Caki2 (cell line): ENCODE results near the gene SSTR5. TPM values are rescaled to one million over a fixed set of nuclear protein-coding genes. Genes with fewer than 3 reads are reported as not detected.
A peak's percentile ranks its signal among the peaks of the same experiment; 100 is the strongest.

Experiments used
- DNase-seq: peaks from one replicate; pipeline ENCODE4 v3.0.0-alpha.2; 2015; ENCODE audit warnings: low read depth
- in situ Hi-C: cut with HindIII; loops from 2 replicates; pipeline ENCODE4 v1.10.0; 2016; ENCODE audit warnings: low sequenced_read_pairs, low pct_unique_long_range_greater_than_20kb, mixed read lengths
- total RNA-seq: library from RNA; depleted of rRNA; stranded (reverse); fragments of >200 nt; shearing (Covaris generic); gene quantifications from 2 replicates; pipeline ENCODE4 v1.2.3, GENCODE V29; 2014; ENCODE audit warnings: low replicate concordance

The SSTR5 gene
- total RNA-seq, 1 experiment from 2014 or later, result 9.1 TPM

- in situ Hi-C loops, result no loop called here
- no peak for DNase-seq
These were observed 4.9 kb upstream of the SSTR5 start for GRCh38 chr16:1067629-1068028.

GRCh38 chr16:1068451-1068850 lies 4.1 kb upstream of the SSTR5 start:
- no peak for DNase-seq
- in situ Hi-C loops, result no loop called here

- DNase-seq, result no peak
- in situ Hi-C loops, result no loop called here
These were observed 3.4 kb upstream of the SSTR5 start for GRCh38 chr16:1069154-1069553.

DNA sequence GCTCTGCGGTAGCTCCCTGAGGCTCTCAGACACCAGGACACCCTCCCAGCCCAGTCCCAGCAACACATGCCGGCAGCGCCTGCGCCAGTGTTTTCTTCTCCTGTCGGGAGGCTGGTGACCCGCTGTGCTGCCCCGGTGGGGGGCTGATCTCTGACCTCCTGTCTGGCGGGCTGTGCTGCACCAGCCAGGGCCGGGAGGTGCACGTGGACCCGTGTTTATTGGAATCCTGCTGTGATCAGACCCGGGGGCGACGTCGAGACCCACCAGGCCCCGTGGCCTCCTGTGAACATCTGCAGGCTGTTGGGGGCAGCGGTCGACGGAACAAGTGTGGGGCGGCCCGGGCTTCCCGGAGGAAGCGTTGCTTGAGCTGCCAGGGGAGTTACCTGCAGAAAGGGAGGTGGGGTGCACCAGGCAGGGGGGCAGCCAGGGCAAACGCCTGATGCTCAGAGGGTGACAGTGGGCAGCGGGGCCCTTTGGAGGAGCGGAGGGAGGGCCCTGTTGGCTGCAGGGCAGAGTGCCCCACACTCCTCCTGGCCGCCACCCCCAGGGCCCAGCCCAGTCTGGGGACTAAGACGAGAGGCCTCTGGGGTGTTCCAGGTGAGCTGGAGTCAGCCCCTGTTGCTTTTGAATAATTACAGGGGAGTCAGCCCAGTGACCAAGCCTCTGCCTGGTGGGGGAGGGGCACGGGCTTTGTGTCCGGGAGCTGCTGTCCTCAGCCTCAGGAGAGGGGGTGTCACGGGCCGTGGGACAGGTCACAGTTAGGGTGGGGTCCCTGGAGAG lies 2.3 kb upstream of the SSTR5 start:
- no peak for DNase-seq
- in situ Hi-C loops, result no loop called here

DNA sequence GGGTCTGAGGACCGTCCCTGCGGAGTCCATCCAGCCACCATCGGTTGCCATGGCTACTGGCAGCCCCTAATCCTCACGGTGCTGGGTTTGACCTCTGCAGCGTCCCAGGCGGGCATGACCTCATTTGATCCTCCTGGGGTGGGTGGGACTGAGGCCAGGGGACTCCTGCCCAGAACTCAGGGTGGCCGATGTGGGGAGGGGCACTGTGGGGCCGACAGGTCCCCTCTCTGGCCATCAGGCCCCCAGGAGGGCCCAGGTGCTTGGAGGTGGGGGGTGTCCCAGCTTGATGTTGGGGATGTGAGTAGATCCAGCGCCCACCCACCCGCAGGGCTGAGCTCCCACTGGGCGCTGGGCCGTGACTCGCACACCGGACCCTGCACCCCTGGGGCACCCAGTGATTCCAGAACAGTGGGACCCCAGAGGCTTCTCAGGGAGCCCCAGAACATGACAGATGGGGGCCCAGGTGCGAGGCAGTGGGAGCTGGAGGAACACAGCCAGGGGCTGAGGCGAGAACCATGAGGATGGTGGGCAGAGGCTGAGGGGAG lies 1.6 kb upstream of the SSTR5 start:
- in situ Hi-C loops, result no loop called here
- no peak for DNase-seq

- in situ Hi-C loops, result no loop called here
- DNase-seq, result no peak
These were observed 854 bp upstream of the SSTR5 start for GRCh38 chr16:1071561-1072225.

DNA sequence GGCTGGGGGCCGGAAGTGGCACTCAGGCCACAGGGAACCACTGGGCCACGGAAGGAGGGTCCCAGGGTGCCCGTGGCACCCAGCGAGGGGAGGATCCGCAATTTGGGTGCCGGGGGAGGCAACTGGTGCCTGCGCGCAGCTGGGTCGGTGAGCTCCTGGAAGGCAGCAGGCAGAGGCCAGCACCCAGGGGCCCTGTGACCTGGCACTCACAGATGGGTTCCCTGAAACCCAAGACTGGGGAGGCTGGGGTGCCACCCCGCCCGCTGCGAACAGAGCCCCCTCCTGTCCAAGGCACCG lies 663 bp downstream of the SSTR5 start:
- DNase-seq, result no peak
- in situ Hi-C loops, result no loop called here

- no peak for DNase-seq
- in situ Hi-C loops, result no loop called here
These were observed 1.2 kb downstream of the SSTR5 start for GRCh38 chr16:1073566-1074378.

GRCh38 chr16:1074379-1074649 lies 1.8 kb downstream of the SSTR5 start:
- DNase-seq, result no peak
- in situ Hi-C loops, result no loop called here

DNA sequence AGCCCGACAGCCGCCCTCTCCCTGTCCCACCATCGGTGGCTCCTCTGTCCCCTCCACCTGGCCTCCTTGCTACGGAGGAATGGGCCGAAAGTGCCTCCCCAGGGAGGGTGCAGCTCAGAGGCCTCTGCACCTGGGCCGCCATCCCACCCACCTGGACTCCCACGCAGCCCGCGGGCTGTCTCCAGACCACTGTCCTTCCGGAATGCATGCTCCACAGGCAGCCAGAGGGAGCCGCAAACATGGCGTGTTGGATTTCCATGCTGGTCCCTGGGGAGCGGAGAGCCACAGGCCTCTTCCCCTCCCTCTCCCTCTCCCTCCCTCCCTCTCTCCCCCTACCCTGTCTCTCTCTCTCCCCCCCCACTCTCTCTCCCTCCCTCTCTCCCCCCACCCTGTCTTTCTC lies 3.0 kb downstream of the SSTR5 start:
- no peak for DNase-seq
- in situ Hi-C loops, result no loop called here

- in situ Hi-C loops, result no loop called here
- no peak for DNase-seq
These were observed 4.4 kb downstream of the SSTR5 start for GRCh38 chr16:1076801-1077576.

DNA sequence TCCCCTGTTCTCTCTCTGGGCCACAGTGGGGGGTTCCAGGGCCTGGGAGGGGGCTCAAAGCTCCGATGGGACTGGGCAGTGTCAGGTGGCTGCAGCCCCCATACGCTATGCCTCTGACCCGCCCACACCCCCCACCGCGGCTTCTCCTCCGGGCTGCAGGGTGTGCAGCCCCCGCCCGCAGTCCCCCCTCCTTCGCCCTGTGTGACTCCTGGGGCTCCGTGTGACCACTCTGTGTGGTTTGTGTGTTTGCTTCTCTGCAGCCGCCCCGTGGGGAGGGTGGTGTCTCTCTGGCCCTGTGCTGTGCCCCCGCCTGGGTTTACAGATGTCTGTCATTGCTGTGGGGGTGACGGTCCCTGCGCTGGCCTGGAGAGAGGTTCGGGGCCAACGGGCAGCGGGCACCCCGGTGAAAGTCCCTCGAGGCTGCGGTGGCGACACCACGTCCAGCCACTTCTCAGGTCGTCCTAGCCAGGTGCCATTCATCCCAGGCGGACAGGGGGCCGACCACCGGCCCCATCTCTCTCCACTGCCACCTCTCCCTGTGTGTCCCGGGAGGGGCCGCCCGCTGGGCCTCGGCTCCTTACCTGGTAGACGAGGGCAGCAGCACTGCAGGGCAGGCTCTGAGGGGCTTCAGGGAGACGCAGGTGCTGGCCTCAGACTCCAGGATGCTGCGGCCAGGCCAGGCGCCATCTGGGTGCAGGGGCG lies 5.5 kb downstream of the SSTR5 start:
- in situ Hi-C loops, result no loop called here
- no peak for DNase-seq

GRCh38 chr16:1078579-1079021 lies 6.1 kb downstream of the SSTR5 start:
- peak; percentile 94 for DNase-seq
- in situ Hi-C loops, result no loop called here

GRCh38 chr16:1079341-1079740 lies 6.8 kb downstream of the SSTR5 start:
- in situ Hi-C loops, result no loop called here
- DNase-seq, result no peak

DNA sequence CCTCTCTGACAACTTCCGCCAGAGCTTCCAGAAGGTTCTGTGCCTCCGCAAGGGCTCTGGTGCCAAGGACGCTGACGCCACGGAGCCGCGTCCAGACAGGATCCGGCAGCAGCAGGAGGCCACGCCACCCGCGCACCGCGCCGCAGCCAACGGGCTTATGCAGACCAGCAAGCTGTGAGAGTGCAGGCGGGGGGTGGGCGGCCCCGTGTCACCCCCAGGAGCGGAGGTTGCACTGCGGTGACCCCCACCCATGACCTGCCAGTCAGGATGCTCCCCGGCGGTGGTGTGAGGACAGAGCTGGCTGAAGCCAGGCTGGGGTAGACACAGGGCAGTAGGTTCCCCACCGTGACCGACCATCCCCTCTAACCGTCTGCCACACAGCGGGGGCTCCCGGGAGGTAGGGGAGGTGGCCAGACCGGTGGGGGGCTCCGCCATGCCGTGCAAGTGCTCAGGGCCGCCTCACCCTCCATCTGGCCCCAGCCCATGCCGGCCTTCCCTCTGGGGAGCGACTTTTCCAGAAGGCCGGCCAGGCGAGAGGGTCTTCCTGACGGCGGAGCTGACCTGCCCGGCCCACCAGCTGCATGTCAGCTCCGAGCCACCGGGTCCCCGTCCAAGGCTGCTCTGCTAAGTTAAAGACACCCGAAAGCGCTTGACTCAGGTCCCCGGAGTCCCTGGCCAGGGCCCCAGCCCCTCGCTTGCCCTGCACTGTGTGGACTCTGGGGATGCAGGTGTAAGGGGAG lies 7.4 kb downstream of the SSTR5 start:
- no peak for DNase-seq
- in situ Hi-C loops, result no loop called here

GRCh38 chr16:1080801-1081733 lies 8.5 kb downstream of the SSTR5 start:
- in situ Hi-C loops, result no loop called here
- DNase-seq, result no peak
